NB4 (cell line): ENCODE results near the gene SULT1C3.
A peak's percentile ranks its signal among the peaks of the same experiment; 100 is the strongest.

ENCODE experiments used
- DNase-seq: peaks from one replicate; pipeline ENCODE4 v3.0.0; 2010; ENCODE audit warnings: low read depth
- H3K4me3 ChIP-seq: one replicate; pipeline ENCODE4 v1.5.1; 2011; ENCODE audit warnings: mild to moderate bottlenecking, low read depth, low read length, moderate library complexity
- MYC ChIP-seq: IDR thresholded peaks from 2 replicates; pipeline ENCODE4 v1.6.1; 2011; ENCODE audit warnings: low read depth, low read length
- POLR2A ChIP-seq: IDR thresholded peaks from 2 replicates; pipeline ENCODE4 v1.6.1; 2011; ENCODE audit warnings: mild to moderate bottlenecking; ENCODE audit not compliant: insufficient read length; ENCODE audit errors: extremely low read depth
- TF ChIP-seq, protein P1 (sequence below): IDR thresholded peaks from 2 replicates; pipeline ENCODE4 v1.6.1; 2011; ENCODE audit warnings: low read depth, low read length
- TF ChIP-seq, protein P2 (sequence below): IDR thresholded peaks from one replicate; pipeline ENCODE4 v1.5.1; 2012; ENCODE audit warnings: low read depth, low read length

SULT1C3 gene

DNA sequence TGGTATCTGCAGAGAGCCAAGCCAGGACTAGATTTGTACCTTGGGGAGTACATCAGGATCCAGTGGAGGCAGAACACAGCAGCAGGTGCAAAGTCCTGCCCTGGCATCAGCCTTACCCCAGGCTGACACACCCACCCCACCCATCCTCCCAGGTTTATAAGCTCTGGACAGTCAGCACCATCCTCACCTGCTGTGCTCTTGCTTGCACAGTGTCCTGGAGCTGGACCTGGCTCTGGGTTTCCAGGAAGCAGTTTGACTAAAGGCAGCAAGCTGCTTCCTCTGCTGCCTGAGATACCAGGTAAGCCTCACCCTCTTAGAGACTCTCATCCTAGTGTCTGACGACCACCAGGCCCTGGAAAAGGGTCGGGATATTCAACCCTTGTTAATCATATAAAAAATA is at the start of gene SULT1C3:
SULT1C3 (plus strand) TSS at position 183 of the 400 bp plus-strand sequence. CDS start 7,227 bp downstream, outside the sequence.
- no peak within 1 kb of the TSS for H3K4me3 ChIP-seq
- TF ChIP-seq MYC: no peak
- TF ChIP-seq, protein P1, sequence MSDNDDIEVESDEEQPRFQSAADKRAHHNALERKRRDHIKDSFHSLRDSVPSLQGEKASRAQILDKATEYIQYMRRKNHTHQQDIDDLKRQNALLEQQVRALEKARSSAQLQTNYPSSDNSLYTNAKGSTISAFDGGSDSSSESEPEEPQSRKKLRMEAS: no peak
- TF ChIP-seq, protein P2, sequence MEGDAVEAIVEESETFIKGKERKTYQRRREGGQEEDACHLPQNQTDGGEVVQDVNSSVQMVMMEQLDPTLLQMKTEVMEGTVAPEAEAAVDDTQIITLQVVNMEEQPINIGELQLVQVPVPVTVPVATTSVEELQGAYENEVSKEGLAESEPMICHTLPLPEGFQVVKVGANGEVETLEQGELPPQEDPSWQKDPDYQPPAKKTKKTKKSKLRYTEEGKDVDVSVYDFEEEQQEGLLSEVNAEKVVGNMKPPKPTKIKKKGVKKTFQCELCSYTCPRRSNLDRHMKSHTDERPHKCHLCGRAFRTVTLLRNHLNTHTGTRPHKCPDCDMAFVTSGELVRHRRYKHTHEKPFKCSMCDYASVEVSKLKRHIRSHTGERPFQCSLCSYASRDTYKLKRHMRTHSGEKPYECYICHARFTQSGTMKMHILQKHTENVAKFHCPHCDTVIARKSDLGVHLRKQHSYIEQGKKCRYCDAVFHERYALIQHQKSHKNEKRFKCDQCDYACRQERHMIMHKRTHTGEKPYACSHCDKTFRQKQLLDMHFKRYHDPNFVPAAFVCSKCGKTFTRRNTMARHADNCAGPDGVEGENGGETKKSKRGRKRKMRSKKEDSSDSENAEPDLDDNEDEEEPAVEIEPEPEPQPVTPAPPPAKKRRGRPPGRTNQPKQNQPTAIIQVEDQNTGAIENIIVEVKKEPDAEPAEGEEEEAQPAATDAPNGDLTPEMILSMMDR: no peak
- no peak for TF ChIP-seq POLR2A
- no peak for DNase-seq

DNA sequence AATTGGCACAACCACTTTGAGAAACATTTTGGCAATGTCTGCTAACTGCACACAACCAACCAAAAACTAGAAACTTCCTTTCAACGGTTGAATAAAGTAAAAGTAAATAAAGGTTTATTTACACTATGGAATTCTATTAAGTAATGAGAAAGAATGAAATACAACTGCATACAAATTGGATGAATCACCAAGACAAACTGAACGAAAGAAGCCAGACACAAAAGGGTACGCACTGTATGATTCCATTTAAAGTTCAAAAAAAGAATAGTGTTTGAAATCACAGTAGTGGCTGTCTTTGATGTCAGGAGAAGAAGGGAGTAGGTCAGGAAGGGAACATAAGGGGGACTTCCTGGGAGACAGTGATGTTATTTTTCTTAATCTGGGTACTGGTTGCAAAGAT is 46.5 kb upstream of the SULT1C3 start:
- no peak for DNase-seq
- no peak overlapping the region for H3K4me3 ChIP-seq
- TF ChIP-seq MYC (no peak), POLR2A (no peak)
- TF ChIP-seq, protein P1: no peak
- TF ChIP-seq, protein P2: no peak

DNA sequence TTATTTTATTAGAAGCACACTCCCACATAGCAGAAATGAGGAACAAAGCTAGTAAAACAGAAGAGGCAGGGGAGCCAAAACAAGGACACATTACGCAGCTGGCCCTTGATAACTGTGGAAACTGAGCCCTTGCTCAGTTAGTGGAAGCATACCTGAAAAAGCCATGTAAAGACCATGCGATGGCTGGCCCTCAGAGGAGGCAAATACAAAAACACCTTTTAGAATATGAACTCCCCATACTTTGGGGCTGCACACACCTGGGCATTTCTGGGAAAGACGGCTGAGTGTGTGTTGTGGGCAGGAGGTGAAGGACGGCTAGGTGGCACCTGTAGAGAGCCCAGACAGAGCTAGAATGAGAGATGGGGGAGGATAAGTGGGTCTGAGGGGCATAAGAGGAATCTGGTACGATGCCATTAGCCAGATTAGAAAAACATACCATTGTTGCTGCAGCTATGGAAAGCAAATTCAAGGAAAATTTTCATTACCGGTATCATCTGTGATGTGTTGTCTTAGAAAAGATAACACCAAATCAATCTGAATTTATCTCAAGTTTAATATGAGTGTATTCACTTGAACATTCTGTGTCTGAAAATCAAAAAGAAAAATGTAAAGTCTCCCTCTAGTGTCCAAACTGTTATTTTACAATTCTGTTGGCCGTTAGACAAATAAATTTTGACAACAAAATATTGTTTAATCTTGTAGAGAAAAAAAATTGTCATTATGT is 45.2 kb upstream of the SULT1C3 start:
- no peak overlapping the region for H3K4me3 ChIP-seq
- peak; percentile 18 for DNase-seq
- TF ChIP-seq, protein P2: peak; percentile 7
- TF ChIP-seq MYC: no peak

DNA sequence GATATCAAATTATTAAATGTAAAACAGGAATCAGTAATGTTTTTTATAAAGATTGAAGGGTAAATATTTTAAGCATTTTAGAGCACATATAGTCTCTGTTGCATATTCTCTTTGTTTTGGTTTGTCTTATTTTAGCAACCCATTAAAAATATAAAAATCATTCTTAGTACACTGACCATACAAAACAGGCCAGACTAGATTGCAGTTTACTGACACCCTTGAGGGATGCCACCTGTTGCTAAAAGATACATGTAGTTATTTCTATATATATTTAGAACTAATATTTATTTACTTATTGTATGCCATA is 44.7 kb upstream of the SULT1C3 start:
- no peak overlapping the region for H3K4me3 ChIP-seq
- TF ChIP-seq, protein P2: no peak
- TF ChIP-seq, protein P1: no peak
- TF ChIP-seq MYC (no peak), POLR2A (no peak)
- no peak for DNase-seq

DNA sequence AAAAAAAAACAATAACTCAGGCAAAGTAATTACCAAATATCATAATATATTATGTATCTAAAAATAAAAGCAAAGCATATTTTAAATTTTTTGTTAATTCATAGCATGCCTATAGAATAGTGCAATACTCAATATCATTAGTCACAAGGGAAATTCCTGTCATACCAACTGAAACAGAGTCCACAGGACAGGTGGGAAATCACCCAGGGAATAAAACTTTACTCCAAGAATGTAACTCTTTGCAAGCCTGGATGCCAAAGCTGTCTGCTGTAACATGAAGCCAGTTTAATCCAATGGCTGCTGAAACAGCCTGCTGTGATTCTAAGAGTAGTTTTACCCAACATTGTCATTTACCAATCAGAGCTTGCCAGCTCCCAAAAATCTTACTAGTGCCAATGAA is 40.0 kb upstream of the SULT1C3 start:
- DNase-seq: no peak
- no peak for TF ChIP-seq MYC
- H3K4me3 ChIP-seq: no peak overlapping the region

DNA sequence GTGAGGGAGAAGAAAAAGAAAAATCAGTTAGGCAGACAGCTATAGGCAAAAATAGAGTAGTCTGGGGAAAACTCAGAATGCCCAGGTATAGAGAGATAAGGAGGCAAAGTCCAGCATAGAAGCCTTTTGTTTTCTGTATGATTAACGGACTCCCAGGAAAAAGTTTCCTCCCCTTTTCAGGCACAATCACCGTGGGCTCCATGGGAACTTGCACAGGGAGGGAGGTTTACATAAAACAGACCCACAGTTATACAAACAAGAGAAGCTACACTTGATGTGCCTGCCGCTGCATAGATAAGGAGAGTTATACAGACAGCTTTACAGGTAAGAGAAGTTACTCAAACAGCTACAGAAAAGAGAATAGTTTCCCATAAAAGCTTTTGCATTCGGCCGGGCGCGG is 39.2 kb upstream of the SULT1C3 start:
- TF ChIP-seq, protein P1: no peak
- TF ChIP-seq POLR2A (no peak), MYC (no peak)
- TF ChIP-seq, protein P2: no peak
- DNase-seq: no peak

More for the DNA sequence above, 39.2 kb upstream of the SULT1C3 start:
- H3K4me3 ChIP-seq: no peak overlapping the region
